C4-2B (cell line): ENCODE results near the gene CD96.

ENCODE experiments used
- CTCF ChIP-seq: fragments of 450-650 bp; conservative IDR thresholded peaks from 2 replicates; pipeline ENCODE4 v1.5.1; 2017; ENCODE audit warnings: mild to moderate bottlenecking
- ZFX ChIP-seq: fragments of 450-650 bp; IDR thresholded peaks from 2 replicates; pipeline ENCODE4 v1.6.1; 2017

GRCh38 chr3:111668326-111668725 lies 126.3 kb downstream of the CD96 start:
- TF ChIP-seq CTCF (no peak), ZFX (no peak)
